NCI-H2171 treated with DMSO at 0.1 percent for 48 hours (cell line): ENCODE data around the gene DNAJA3.

ENCODE experiments used
- DNase-seq: peaks from one replicate; lab custom pipeline; 2025; lab: John Stamatoyannopoulos, UW

DNAJA3 gene

DNA sequence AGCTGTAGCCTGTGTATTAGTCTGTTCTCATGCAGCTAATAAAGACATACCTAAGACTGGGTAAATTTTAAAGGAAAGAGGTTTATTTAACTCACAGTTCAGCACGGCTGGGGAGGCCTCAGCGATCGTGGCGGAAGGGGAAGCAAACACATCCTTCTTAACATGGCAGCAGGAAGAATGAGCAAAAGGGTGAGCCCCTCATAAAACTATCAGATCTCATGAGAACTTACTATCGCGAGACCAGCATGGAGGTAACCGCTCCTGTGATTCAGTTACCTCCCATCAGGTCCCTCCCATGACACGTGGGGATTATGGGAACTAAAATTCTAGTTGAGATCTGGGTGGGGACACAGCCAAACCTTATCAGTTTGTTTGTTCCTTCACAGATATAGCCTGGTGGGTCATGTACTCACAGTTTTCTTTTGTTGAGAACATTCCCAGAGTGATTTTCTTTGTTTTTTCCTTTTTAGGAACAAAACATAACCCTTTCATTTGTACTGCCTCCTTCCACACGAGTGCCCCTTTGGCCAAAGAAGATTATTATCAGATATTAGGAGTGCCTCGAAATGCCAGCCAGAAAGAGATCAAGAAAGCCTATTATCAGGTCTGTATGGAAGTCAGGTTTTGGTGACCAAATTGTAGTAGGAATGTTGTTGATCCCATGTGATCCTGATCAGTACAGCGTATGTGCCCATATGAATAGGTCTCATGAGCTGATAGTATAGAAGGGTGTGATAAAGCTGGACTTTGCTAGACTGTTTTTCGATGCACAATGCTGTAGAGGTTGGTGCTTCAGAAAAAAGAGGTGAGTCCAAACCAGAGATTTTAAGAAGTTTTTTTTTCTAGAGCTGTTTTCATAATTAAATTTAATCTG is 8.5 kb downstream of the DNAJA3 start:
- DNase-seq, result no peak

DNA sequence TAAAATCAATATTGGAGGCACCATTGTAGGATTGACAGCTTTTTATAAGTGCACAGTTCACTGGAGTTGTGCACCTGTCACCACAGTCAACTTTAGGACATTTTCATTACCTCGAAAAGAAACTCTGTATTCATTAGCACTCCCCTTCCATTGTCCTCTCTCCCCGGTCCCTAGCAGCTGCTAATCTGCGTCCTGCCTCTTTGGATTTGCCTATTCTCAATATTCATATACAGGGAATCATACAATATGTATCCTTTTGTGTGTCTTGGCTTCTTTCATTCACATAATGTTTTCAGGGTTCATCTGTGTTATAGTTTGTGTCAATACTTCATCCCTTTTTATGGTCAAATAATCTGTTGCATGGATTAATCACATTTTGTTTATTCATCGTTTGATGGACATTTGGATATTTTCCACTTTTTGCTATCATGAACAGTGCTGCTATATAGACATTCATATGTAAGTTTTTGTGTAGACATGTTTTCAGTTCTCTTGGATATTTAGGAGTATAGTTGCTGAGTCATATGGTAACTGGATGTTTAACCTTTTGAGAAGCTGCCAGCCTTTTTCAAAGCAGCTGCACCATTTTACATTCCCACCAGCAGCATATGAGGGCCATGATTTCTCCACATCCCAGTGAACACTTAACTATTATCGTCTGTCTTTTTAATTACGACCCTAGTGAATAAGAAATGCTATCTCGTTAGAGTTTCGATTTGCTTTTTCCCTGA is 9.8 kb downstream of the DNAJA3 start:
- DNase-seq, result no peak

DNA sequence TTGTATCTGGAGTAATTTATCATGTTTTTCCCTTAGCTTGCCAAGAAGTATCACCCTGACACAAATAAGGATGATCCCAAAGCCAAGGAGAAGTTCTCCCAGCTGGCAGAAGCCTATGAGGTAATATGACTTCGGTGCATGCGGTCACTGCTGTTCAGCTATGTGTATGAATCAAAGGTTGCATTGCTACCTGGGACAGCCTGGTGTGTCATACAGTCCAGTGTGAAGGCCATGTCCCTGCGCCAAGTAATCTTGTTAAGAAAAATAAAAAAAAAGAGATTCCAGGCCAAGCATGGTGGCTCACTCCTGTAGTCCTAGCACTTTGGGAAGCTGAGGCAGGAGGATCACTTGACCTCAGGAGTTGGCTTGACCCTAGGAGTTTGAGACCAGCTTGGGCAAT is 11.7 kb downstream of the DNAJA3 start:
- DNase-seq, result no peak

DNA sequence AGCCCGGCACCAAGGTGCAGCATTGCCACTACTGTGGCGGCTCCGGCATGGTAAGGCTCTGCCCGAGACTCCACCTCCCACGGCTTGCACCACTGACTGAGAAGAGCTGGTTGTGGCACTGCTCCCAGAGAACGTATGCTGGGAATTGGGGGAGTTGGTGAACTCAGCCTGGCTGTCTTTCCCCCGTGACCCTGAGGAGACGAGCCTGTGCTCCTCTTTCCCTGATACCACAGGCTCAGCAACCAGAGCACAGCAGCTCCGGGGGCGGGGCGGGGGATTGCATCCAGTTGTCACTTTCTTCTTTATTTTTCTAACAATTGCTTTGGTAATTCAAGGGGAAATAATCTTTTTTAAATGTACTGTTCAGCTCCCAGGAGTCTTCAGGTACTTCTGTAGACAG is 16.7 kb downstream of the DNAJA3 start:
- DNase-seq, result no peak

DNA sequence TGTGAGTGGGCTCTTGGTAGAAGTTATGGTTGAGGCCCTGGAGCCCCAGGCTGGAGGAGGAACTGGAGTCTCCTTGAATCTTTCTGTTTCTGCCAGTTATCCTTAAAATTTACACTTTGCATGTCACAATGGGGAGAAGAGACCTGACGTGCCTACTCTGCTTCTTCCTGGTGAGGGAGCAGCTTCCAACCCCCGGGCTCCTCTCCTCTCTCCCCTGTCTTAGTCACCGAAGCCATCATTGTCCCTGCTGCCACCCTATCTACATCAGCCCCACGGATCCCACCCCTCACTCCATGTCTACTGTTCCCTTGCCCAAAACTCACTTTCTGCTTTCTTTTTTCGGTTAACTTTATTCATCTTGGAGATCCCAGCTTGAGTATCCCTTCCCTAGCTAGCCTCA is 17.6 kb downstream of the DNAJA3 start:
- DNase-seq, result no peak

DNA sequence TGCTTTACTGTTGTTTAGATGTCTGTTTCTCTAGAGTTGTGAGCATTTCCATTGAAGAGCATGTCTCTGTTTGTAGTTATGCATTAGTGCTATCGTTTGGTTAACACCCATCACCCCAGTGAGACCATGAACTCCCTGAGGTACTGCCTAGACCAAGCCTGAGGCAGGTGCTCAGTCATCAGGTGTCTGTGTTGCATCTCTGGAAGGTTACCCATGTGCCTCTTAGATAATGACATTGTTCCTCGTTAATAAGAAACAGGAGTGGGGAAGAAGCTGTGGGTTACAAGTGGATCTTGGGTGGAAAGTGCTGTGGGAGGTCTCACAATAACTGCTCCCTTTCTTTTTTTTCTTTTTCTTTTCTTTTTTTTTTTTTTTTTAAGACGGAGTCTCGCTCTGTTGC is 18.3 kb downstream of the DNAJA3 start:
- no peak for DNase-seq

DNA sequence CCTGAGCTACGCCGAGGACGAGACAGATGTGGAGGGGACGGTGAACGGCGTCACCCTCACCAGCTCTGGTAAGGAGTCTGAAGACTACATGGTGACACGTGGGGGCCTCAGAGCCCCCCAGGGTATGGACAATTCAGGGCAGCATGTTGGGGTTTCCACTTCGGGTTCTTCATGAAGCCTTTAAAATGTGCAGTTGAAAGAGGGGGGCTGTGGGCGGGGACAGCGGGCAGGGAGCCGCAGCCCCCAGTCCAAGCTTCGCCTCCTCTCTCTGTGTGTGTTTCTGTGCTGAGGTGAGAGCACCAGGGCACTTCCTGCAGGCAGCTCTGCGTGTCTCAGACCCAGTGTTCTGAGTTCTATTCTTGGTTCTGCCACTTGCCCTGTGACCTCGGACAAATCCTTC is 24.8 kb downstream of the DNAJA3 start:
- DNase-seq, result no peak

DNA sequence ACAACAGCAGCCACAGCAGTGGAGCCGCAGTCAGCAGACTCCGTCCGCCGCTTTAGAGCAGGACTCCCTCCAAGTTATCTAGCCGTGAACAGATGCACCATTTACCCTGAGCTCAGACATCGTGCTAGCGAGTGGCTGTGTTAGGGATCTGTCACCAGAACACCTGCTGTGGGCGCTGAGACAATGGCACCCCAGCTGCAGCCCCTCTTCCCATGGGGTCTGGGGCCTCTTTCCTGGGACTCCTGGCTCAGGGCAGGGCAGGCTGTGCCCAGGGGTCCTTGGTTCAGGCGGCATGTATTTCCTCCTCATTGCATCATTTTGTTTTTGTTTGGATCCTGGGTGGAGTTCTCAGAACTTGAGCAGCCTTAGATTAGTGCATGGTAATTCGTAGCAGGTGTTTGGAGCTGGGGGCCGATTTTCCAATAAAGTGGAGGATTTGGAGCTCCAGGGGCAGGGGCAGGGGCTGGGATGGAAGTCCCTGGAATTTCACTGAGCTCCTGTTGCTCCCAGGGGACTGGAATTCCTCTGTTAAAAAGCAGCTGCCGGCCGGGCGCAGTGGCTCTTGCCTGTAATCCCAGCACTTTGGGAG is 25.4 kb downstream of the DNAJA3 start:
- peak; percentile 77 for DNase-seq

DNA sequence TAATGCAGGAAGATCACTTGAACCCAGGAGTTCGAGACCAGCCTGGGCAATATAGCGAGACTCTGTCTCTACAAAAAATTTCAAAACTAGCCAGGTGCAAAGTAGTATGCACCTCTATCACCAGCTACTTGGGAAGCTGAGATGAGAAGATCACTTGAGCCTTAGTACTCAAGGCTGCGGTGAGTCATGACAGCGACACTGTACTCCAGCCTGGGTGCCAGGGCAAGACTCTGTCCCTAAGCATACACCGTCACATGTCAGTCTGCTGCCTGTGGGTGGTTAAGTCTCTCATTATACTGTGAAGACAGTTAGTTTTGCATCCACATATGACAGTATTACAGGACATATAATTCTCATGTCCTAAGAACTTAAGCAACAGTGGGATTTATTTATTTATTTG is 27.0 kb downstream of the DNAJA3 start:
- no peak for DNase-seq

DNA sequence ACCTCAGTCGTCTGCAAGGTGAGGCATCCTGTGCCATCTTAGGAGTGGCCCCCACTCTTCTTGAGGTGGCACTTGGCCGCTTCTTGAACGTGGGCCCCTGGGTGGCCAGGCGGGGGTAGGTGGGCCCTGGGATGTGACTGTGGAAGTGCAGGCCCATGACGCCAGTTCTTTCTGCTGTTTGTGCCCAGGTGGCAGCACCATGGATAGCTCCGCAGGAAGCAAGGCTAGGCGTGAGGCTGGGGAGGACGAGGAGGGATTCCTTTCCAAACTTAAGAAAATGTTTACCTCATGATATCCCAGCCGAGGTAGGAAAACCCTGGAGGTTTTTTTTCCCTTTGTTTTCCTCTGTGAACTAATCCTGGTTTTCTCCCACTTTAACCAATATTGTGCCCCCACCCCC is 29.0 kb downstream of the DNAJA3 start:
- no peak for DNase-seq

DNA sequence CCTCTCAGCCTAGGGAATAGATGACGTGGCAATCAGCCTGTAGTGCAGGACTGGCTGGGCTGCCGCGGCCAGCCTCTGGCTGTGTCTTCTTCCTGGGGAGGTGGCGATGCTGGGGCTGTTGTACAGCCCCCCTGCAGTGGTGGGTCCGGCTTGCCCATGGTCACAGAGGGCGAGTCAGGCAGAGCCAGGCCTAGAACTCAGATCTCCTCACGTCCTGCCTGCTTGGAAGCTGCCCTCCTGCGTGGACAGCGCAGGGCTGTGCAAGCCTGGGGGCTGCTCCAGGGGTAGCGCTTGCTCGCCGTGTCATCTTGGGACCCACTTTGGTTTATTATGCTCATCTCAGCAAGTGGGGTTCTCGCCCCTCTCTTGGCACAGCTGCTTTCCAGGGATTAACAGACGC is 29.4 kb downstream of the DNAJA3 start:
- no peak for DNase-seq

DNA sequence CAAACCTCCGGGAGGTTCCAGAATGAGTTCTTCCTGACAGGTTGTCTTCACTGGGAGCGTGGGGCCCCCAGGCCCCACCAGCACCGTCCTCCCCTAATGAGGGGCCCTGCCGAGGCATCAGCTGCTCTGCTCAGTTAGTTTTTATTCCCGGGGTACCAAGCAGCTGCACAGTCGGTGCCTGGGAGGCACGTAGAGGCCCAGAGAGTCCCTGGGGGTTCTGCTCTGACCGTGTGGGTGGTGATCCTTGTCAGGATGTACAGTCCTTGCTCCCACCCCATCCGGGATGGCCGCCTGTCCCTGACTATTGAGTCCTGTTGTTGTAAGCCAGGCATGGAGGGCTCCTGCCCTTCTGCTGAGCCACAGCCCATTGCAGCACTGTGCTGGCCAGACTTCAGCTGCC is 30.3 kb downstream of the DNAJA3 start:
- DNase-seq, result no peak

DNA sequence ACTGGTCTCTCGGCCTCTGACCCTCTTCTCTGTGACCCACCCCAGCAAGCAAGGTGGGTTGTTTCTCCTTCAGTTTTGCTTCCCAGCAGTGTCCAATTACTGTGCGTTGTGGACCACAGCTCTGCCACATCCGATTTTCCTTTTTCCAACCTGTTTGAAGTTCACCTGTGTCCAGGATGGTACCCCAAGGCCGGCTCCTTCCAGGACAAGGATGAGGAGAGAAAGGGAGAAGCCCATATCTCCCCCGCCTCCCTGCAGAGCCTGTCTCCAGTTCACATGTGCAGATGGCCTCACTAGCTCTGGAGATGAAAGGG is 35.2 kb downstream of the DNAJA3 start:
- DNase-seq, result no peak

DNA sequence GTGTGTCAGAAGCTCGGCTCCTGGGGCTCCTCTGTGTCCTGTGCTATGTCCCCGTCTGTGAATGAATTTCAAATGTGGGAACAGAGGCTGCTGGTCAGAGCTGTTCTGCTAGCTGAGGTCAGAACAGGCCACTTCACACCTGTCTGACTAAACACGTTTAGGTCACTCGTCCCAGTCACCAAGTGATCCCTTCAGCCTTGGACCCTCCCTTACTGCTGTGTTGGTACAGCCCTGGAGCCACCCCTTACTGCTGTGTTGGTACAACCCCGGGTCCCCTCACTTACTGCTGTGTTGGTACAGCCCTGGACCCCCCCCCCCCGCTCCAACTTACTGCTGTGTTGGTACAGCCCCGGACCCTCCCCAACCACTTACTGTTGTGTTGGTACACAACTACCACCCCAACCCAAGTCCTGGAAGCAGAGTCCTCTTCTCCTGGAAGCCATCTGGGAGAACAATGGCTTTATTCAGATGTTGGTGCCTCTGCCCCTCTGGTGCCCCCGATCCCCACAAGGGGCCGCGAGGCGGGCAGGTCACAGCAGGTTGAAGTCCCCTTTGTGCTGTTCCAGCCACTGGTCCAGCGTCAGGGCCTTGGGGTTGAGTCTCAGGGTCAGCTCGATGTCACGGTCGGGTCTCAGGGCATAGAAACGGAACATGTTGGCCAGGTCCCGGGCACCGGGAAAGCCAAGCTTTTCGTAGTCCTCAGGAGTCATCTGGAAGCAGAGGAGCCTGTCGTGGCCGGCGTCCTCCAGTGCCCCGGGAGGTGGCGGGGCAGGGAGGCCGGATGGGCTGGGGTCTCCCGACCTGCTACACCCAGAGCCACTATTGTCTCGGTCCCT is 35.8 kb downstream of the DNAJA3 start:
- no peak for DNase-seq

DNA sequence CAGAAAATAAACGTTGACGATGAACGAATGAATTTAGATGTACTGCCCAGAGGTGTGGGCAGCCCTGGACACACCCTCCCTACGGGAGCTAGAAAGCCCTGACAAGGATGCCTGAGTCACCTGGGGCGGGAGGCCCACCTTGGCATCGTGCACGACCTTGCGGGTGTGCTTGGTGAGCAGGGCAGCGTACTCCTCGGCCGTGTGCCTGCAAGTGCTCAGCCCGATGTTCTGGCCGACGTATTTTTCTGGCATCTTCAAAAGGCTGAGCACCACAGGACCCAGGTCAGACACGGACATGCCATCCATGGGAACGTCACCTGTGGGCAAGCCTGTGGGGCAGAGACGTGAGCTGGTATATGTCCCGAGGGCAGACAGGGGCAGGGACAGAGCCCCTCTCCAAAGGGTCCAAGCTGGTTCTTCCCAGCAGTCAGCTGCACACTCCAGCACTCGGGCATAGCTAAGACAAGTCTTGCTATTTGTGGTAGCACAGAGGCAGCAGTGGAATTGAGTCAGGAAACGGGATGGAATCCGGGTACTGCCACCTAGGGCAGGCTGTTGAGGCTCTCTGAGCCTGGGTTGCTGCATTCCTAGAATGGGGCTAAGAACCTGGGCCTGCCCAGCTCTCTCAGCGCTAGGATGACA is 38.0 kb downstream of the DNAJA3 start:
- no peak for DNase-seq

DNA sequence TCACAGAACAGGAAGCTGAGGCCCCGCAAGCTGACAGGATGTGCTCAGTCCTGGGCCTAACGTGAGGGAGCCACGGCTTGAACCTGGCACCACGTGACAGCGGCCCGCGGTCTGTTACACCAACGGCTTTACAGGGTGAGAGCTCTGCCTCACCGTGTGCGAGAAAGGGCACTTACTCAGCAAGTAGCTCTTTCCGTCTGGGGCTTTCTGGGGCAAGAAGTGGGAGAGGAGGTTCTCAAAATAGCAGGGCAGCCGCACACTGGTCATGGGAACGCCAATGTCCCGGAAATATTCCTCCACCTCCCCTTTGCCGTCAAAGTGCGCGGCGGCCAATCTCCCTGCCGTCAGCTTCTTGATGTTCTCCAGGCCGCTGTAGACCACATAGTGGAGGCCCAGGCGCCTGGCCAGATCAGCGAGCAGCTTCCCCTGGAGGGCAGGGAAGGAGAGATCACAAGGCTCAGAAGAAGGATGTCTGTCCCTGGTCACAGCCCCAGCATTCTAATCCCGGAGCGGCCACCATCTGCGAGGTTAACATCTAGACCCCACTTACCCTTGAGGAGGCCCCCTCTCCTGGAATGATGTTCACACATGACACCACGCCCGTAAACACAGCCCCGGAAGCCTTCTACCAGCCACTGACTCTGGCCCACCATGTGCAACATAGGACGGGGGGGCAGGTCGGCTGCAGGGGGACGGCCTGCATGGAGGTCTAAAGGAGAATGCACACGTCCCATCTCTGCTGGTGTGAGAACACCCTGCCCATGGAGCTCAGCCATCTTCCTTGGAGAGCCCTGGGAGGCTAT is 40.5 kb downstream of the DNAJA3 start:
- DNase-seq, result no peak

DNA sequence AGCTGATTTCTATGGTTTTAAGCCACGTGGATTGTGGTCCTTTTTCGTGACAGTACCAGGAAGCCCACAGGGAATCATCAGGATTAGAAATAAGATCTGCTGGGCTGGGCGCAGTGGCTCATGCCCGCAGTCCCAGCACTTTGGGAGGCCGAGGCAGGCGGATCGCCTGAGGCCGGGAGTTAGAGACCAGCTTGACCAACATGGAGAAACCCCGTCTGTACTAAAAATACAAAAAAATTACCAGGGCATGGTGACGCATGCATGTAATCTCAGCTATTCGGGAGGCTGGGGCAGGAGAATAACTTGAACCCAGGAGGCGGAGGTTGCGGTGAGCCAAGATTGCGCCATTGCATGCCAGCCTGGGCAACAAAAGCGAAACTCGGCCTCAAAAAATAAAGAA is 42.2 kb downstream of the DNAJA3 start:
- no peak for DNase-seq

DNA sequence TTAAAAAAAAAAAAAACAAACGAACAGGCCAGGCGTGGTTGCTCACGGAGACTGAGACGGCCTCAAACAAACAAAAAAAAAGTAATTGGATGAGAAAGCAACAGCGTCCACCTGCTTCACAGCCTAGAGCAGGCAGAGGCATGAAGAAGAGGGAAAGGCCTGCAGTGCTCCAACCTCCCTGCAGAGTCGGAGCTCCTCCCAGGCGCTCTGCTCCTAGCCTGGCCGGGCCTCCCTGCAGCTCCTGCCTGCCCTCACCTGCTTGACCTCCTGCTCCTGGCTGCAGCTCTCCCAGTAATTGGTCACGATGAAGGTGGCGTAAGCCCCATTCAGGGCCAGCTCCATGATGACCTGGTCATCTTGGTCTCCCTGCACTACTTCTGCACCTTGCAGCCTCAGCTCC is 43.3 kb downstream of the DNAJA3 start:
- no peak for DNase-seq

DNA sequence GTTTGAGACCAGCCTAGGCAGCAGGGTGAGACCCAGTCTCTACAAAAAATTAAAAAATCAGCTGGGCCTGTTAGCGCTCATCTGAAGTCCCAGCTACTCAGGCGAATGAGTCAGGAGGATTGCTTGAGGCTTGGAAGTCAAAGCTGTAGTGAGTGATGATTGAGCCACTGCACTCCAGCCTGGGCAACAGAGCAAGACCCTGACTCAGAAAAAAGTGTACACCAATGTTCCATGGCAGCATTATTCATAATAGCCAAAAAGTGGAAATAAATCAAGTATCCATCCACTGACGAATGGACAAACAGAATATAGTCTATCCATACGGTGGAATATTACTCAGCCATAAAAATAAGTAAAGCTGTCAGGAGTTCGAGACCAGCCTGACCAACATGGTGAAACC is 46.2 kb downstream of the DNAJA3 start:
- DNase-seq, result no peak

DNA sequence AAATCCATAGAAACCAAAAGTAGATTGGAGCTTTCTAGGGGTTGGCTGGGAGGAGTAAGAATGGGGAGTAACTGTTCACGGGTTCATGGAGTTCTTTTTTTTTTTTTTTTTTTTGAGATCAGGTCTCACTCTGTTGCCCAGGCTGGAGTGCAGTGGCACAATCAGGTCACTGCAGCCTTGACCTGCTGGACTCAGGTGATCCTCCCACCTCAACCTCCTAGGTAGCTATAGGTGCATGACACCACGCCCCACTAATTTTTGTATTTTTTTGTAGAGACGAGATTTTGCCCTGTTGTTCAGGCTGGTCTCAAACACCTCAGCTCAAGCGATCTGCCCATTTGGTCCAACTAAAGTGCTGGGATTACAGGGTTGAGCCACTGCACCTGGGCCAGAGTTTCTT is 47.2 kb downstream of the DNAJA3 start:
- DNase-seq, result no peak
